GM19324 (cell line): ENCODE results near the gene CD81.

Experiments
- ATAC-seq: cut with Tn5 transposase; IDR thresholded peaks from one replicate; pipeline ENCODE4 v1.9.1; 2021; ENCODE audit warnings: mild to moderate bottlenecking, moderate library complexity; ENCODE audit not compliant: unreplicated experiment, low FRiP score

CD81 gene

GRCh38 chr11:2432628-2433071, 55.5 kb downstream of the CD81 start:
- no peak for ATAC-seq

GRCh38 chr11:2433106-2433925, 56.2 kb downstream of the CD81 start:
- no peak for ATAC-seq

- no peak for ATAC-seq
Observed at GRCh38 chr11:2434008-2434407, 56.9 kb downstream of the CD81 start.

GRCh38 chr11:2434506-2435255, 57.6 kb downstream of the CD81 start:
- ATAC-seq, result no peak

- ATAC-seq, result no peak
Observed at GRCh38 chr11:2435288-2436012, 58.3 kb downstream of the CD81 start.

GRCh38 chr11:2436013-2436520, 59.0 kb downstream of the CD81 start:
- no peak for ATAC-seq

- no peak for ATAC-seq
Observed at GRCh38 chr11:2436521-2437031, 59.5 kb downstream of the CD81 start.

GRCh38 chr11:2437516-2437915, 60.4 kb downstream of the CD81 start:
- no peak for ATAC-seq

GRCh38 chr11:2439820-2440219, 62.7 kb downstream of the CD81 start:
- no peak for ATAC-seq

- no peak for ATAC-seq
Observed at GRCh38 chr11:2440646-2441045, 63.5 kb downstream of the CD81 start.

- no peak for ATAC-seq
Observed at GRCh38 chr11:2441171-2441570, 64.1 kb downstream of the CD81 start.

- no peak for ATAC-seq
Observed at GRCh38 chr11:2442589-2442988, 65.5 kb downstream of the CD81 start.

- no peak for ATAC-seq
Observed at GRCh38 chr11:2443406-2443805, 66.3 kb downstream of the CD81 start.

GRCh38 chr11:2443881-2444820, 67.0 kb downstream of the CD81 start, which contains the start of gene TRPM5:
Gene TRPM5, minus strand, starts transcription at chr11:2444514. Its CDS starts 21,478 bp downstream, at chr11:2423036.
- no peak for ATAC-seq

- no peak for ATAC-seq
Observed at GRCh38 chr11:2444821-2445745, 68.0 kb downstream of the CD81 start, which contains the start of gene KCNQ1. Gene KCNQ1, plus strand, starts transcription at chr11:2445008. Its CDS starts 91 bp downstream, at chr11:2445099.

GRCh38 chr11:2445746-2446551, 68.8 kb downstream of the CD81 start:
- ATAC-seq, result no peak

GRCh38 chr11:2446590-2447252, 69.6 kb downstream of the CD81 start:
- ATAC-seq, result no peak
